ACC112 (cell line): ENCODE data around the gene GLIPR1.

Source experiments
- H2AFZ ChIP-seq: fragments of 200-600 bp; sonication (generic); one replicate; pipeline ENCODE4 v1.6.0; 2017; ENCODE audit warnings: antibody characterized with exemption, low read length; ENCODE audit not compliant: unreplicated experiment
- H3K27ac ChIP-seq: fragments of 200-600 bp; sonication (generic); 2 replicates; pipeline ENCODE4 v1.5.1; 2014; ENCODE audit warnings: low read depth, mild to moderate bottlenecking, antibody characterized with exemption, low read length, moderate library complexity
- H3K27me3 ChIP-seq: fragments of 200-600 bp; sonication (generic); 2 replicates; pipeline ENCODE4 v1.6.1; 2014; ENCODE audit warnings: mild to moderate bottlenecking, antibody characterized with exemption, low read length, moderate library complexity, mixed read lengths; ENCODE audit not compliant: insufficient read depth
- H3K36me3 ChIP-seq: fragments of 200-600 bp; sonication (generic); 2 replicates; pipeline ENCODE4 v1.6.1; 2016; ENCODE audit warnings: mild to moderate bottlenecking, antibody characterized with exemption, low read length, moderate library complexity, mixed read lengths; ENCODE audit not compliant: insufficient read depth
- H3K4me1 ChIP-seq: fragments of 200-600 bp; sonication (generic); one replicate; pipeline ENCODE4 v1.6.1; 2016; ENCODE audit warnings: low read length, mixed read lengths; ENCODE audit not compliant: insufficient read depth, unreplicated experiment, control insufficient read depth
- H3K4me3 ChIP-seq: fragments of 200-600 bp; sonication (generic); 2 replicates; pipeline ENCODE4 v1.5.1; 2014; ENCODE audit warnings: mild to moderate bottlenecking, low read depth, low read length
- H3K79me2 ChIP-seq: fragments of 200-600 bp; sonication (generic); one replicate; pipeline ENCODE4 v1.6.0; 2016; ENCODE audit warnings: low read length; ENCODE audit not compliant: control insufficient read depth, unreplicated experiment, insufficient read depth

The GLIPR1 gene

GRCh38 chr12:75539889-75540288 is 59.3 kb downstream of the GLIPR1 start:
- H3K4me3 ChIP-seq, result no peak overlapping the region
- H3K27ac ChIP-seq, result no peak overlapping the region
- no peaks in the 10 kb centered on the region for H3K36me3 ChIP-seq
- H3K4me1 ChIP-seq, result no peaks in the 10 kb centered on the region
- H3K79me2 ChIP-seq, result no peaks in the 10 kb centered on the region
- H3K27me3 ChIP-seq, result no peaks in the 10 kb centered on the region
- no peak overlapping the region for H2AFZ ChIP-seq

DNA sequence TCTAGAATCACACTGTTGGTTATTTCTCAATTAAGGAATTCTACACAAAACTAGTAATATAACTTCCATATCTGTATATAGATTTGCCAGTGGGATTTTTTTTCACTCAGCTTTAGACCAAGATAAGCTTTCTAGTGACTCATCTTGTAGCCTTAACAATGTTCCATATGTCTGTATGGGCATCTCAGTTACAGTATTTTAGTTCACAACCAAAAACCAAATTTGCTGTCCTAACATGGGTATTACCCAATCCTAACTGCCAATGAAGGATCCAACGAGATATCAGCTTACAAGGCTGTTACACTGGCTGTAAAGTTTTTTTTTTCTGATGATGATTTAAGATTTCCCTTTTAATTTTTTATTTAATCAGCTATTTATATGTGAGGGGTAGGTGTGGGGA is 62.4 kb downstream of the GLIPR1 start:
- H3K27ac ChIP-seq, result no peak overlapping the region
- H3K4me3 ChIP-seq, result no peak overlapping the region
- H3K4me1 ChIP-seq, result no peaks in the 10 kb centered on the region
- no peak overlapping the region for H2AFZ ChIP-seq
- no peaks in the 10 kb centered on the region for H3K36me3 ChIP-seq
- no peaks in the 10 kb centered on the region for H3K79me2 ChIP-seq
- no peaks in the 10 kb centered on the region for H3K27me3 ChIP-seq

- Histone ChIP-seq H3K79me2 (no peaks in the 10 kb centered on the region), H3K4me1 (no peaks in the 10 kb centered on the region), H2AFZ (no peak overlapping the region), H3K4me3 (no peak overlapping the region), H3K27ac (no peak overlapping the region), H3K27me3 (no peaks in the 10 kb centered on the region), H3K36me3 (no peaks in the 10 kb centered on the region)
Measured at GRCh38 chr12:75543529-75543928, 63.0 kb downstream of the GLIPR1 start.

DNA sequence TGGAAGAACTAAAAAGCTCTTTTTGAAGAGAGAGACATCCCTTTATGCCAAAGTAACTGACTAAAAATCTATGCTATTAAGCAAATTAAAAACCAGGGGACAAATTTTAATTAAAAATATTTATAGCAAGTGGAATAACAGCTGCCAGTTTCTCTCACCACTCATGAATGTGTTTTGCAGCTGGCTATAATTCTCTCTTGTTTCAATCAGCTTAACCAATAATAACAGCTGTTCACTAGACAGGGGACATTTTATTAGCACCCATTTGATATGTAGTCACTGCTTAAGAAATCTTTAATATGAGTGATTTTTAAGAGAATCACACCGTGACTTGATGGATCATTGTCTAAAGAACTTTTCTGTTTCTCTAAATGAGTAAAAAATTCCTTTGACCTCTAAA is 65.1 kb downstream of the GLIPR1 start:
- Histone ChIP-seq H3K79me2 (no peaks in the 10 kb centered on the region), H3K27me3 (no peaks in the 10 kb centered on the region), H3K36me3 (no peaks in the 10 kb centered on the region), H3K4me3 (no peak overlapping the region), H3K4me1 (peaks cover 5% of the 10 kb centered on the region), H3K27ac (no peak overlapping the region), H2AFZ (no peak overlapping the region)

DNA sequence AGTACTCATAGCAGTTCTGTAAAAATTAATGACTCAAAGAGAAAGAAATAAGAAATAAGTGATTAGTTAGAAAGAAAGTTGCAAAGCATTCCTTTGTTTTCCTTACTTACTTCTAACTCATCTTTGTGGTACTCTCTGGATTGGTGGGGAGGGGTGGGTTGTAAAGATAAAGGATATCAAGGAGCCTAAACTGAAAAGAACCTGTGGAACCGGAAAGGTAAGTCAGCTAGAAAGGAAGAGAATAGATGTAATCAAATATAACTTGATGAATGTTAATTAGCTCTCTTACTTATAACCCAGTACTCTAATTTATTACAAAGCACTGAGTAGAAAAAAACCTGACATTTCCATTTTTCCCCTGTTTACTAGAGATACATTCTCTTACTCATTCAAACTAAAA is 68.3 kb downstream of the GLIPR1 start:
- Histone ChIP-seq H2AFZ (no peak overlapping the region), H3K79me2 (no peaks in the 10 kb centered on the region), H3K36me3 (no peaks in the 10 kb centered on the region), H3K27ac (no peak overlapping the region), H3K27me3 (no peaks in the 10 kb centered on the region), H3K4me1 (peaks cover 14% of the 10 kb centered on the region), H3K4me3 (no peak overlapping the region)

GRCh38 chr12:75549989-75550388 is 69.4 kb downstream of the GLIPR1 start:
- H3K36me3 ChIP-seq, result no peaks in the 10 kb centered on the region
- H2AFZ ChIP-seq, result no peak overlapping the region
- H3K27ac ChIP-seq, result no peak overlapping the region
- H3K4me1 ChIP-seq, result peaks cover 22% of the 10 kb centered on the region
- H3K27me3 ChIP-seq, result no peaks in the 10 kb centered on the region
- H3K4me3 ChIP-seq, result no peak overlapping the region
- H3K79me2 ChIP-seq, result no peaks in the 10 kb centered on the region

- H3K27me3 ChIP-seq, result no peaks in the 10 kb centered on the region
- H3K4me3 ChIP-seq, result no peak overlapping the region
- no peaks in the 10 kb centered on the region for H3K79me2 ChIP-seq
- peak overlapping the region; percentile 26 for H2AFZ ChIP-seq
- no peak overlapping the region for H3K27ac ChIP-seq
- no peaks in the 10 kb centered on the region for H3K36me3 ChIP-seq
- H3K4me1 ChIP-seq, result peaks cover 22% of the 10 kb centered on the region
Measured at GRCh38 chr12:75550401-75551240, 70.1 kb downstream of the GLIPR1 start.

DNA sequence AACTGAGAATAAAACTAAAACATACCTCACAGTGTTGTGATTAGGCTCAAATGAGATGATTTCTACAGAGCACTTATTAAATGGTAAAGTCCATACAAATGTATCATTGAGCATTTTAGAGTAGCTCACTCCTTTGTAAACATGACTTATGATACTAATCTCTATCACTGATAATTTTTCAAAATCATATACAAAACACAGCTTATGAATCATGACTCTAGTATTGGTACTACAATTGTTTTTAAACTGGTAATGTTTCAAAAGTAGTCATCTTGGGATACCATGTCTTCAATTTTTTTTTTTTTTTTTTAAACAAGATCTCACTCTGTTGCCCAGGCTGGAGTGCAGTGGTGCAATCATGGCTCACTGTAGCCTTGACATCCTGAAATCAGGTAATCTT is 70.9 kb downstream of the GLIPR1 start:
- Histone ChIP-seq H3K79me2 (no peaks in the 10 kb centered on the region), H3K4me3 (no peak overlapping the region), H2AFZ (no peak overlapping the region), H3K27ac (no peak overlapping the region), H3K36me3 (no peaks in the 10 kb centered on the region), H3K27me3 (no peaks in the 10 kb centered on the region), H3K4me1 (peaks cover 22% of the 10 kb centered on the region)

DNA sequence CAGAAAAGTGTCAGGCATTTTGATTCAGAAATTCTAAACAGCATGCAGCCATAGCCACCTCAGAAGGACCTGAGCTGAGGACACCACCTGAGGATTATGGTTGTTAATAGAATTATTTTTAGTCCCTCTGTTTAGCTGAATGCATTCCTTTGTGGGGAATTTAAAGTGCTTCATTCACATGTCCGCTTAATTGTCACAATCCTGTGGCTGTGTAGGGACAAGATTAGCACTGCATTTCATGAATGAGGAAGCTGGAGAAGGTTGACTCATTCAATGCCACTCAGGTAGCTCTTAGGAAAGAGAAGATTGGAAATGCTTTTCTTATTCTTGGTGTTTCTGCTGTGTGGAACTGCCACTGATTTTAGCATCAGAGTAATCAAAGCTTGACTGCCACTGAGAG is 72.8 kb downstream of the GLIPR1 start:
- Histone ChIP-seq H3K4me1 (peaks cover 22% of the 10 kb centered on the region), H3K27ac (no peak overlapping the region), H3K36me3 (no peaks in the 10 kb centered on the region), H3K27me3 (no peaks in the 10 kb centered on the region), H3K4me3 (no peak overlapping the region), H2AFZ (peak overlapping the region; percentile 81), H3K79me2 (no peaks in the 10 kb centered on the region)
